GM12873 (cell line): Measurements from ENCODE around the gene KCTD20.

Source experiments
- CTCF ChIP-seq: IDR thresholded peaks from 2 replicates; pipeline ENCODE4 v1.5.1; 2012; ENCODE audit warnings: low read depth, mild to moderate bottlenecking, moderate library complexity, low read length, control low read depth; ENCODE audit not compliant: insufficient read depth; ENCODE audit errors: missing control alignments

Gene KCTD20

GRCh38 chr6:36501686-36502085, 58.9 kb downstream of the KCTD20 start:
- TF ChIP-seq CTCF = no peak

DNA sequence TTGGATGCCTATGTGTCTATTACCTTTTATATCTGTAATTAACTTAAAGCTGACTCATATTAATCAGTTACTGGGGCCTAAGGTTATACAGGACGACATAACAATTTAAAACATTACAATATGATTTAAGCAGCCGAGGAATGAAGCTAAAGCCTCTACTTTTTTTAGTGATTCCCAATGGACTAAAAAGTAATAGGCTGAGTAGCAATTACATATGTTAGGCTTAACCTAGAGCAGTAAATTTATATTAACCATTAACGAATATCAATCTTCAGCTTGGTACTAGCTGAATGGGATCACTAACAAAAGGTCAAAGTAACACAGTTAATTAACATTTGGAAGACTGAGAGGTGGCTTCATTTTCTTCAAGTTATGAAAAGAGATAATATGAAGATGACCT, 61.4 kb downstream of the KCTD20 start:
- TF ChIP-seq CTCF = no peak

DNA sequence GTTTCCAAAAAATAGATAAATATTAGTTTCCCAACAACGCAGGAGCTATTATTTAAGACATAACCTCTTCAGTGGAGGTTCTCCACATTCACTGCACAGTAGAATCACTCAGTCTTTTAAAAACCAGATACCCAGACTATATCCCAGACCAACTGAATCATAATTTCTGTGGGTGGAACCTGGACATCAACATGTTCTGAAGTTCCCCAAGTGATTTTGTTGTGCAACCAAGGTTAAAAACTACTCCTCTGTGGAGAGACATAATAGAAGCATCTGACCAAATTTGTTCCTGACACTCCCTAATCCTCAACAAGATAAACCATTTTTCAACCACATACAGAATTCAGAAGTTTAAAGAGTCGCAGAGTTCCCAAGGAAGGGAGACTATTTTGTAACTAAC, 62.2 kb downstream of the KCTD20 start:
- no peak for TF ChIP-seq CTCF

GRCh38 chr6:36505744-36506534, 63.1 kb downstream of the KCTD20 start:
- no peak for TF ChIP-seq CTCF

DNA sequence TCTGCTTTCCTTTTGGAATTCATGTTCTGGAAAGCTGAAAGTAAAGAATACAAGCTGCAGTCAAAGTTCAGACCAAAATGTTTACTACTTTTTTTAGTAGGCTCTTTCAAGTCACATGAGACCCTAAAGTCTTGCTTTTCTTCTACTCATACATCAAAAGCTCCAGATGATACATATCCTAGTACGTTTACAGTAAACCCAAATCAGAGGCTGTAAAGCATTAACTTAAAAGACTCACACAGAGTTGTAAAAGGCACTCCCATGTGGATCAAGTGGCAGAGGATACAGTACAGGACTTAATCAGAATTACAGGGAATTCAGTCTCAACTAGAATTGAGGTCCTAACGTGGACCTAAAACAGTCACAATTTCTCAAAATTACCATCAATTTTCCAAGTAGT, 63.8 kb downstream of the KCTD20 start:
- no peak for TF ChIP-seq CTCF

DNA sequence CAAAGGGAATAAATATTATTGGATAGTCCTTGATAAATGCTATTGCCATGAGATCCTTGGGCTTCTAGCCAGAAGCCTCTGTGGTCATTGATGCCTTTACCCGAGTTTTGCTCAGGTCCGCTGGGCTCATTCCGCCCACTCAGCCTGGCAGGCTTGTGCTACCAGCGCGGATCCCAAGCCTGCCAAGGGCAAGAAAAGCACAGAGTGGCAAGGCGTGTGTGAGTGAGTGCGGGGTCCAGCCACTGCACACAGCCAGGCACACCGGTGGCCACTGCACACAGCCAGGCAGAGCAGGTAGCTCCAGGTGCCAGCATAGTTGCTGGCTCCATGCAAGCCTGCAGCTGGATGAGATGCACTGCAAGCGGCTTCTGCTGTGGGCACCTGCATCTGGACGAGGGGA, 65.7 kb downstream of the KCTD20 start:
- TF ChIP-seq CTCF = no peak

- no peak for TF ChIP-seq CTCF
Observed at GRCh38 chr6:36510365-36510764, 67.6 kb downstream of the KCTD20 start.
